GM12878 (cell line): ENCODE results near the gene EPHB1. TPM values are rescaled to one million over a fixed set of nuclear protein-coding genes. Genes with fewer than 3 reads are reported as not detected.

Source experiments
- ATAC-seq: fragments of 200-7000 bp; cut with Tn5 transposase; 3 replicates; pipeline ENCODE4 v1.9.1; 2020; ENCODE audit warnings: mild to moderate bottlenecking, moderate library complexity
- BruUV-seq: library from RNA; stranded (reverse); fragments of 400-500 nt; replicated peaks from 2 replicates; lab custom pipeline; 2021; lab: Mats Ljungman, UMichigan
- CTCF ChIA-PET: fragments of 300-600 bp; sonication (Branson Sonifier 250); formaldehyde crosslinking; extraction: SDS; loops from one replicate; lab custom pipeline; 2021; ENCODE audit warnings: inconsistent platforms; lab: Yijun Ruan, JAX
- POLR2A ChIA-PET: fragments of 350-600 bp; formaldehyde crosslinking; extraction: SDS; loops from one replicate; lab custom pipeline; 2021; ENCODE audit warnings: inconsistent platforms; lab: Charles Lee
- RAD21 ChIA-PET: fragments of 300-600 bp; sonication (Branson Sonifier 250); formaldehyde crosslinking; loops from one replicate; lab custom pipeline; 2023; ENCODE audit warnings: antibody characterized with exemption; ENCODE audit not compliant: unreplicated experiment; lab: Charles Lee
- SMC1A ChIA-PET: fragments of 300-600 bp; sonication (Branson Sonifier 250); formaldehyde crosslinking; loops from one replicate; lab custom pipeline; 2023; ENCODE audit not compliant: unreplicated experiment, uncharacterized antibody; lab: Charles Lee
- DNase-seq: peaks from one replicate; pipeline ENCODE4 v3.0.0-alpha.2; 2011; ENCODE audit warnings: low read depth, low spot score
- FAIRE-seq: peaks from 3 replicates; lab custom pipeline; 2011; peaks lifted over from hg19 to GRCh38; lab: Jason Lieb, UNC
- H2AFZ ChIP-seq: 2 replicates; pipeline ENCODE4 v1.6.0; 2011; ENCODE audit warnings: low read depth, low read length, control low read depth; ENCODE audit not compliant: control insufficient read depth
- H3K27ac ChIP-seq: 2 replicates; pipeline ENCODE4 v1.5.1; 2011; ENCODE audit warnings: control low read depth; ENCODE audit not compliant: control insufficient read depth, insufficient read depth
- H3K27me3 ChIP-seq, 2 experiments: replicated peaks in 1 of 2; 2 replicates each; pipeline versions ENCODE4 v1.6.0 to v1.6.1; 2011; ENCODE audit warnings: low read length in 1 of 2; ENCODE audit not compliant: control insufficient read depth in 2 of 2, insufficient read depth in 2 of 2
- H3K36me3 ChIP-seq, 2 experiments: 2 replicates each; pipeline ENCODE4 v1.5.1; 2011; ENCODE audit warnings: low read length in 1 of 2; ENCODE audit not compliant: control insufficient read depth in 2 of 2, insufficient read depth in 2 of 2
- H3K4me1 ChIP-seq: 2 replicates; pipeline ENCODE4 v1.6.1; 2011; ENCODE audit warnings: mild to moderate bottlenecking, low read length, moderate library complexity, mixed read lengths; ENCODE audit not compliant: control insufficient read depth, insufficient read depth
- H3K4me2 ChIP-seq: 2 replicates; pipeline ENCODE4 v1.6.0; 2011; ENCODE audit warnings: control low read depth; ENCODE audit not compliant: control insufficient read depth, insufficient read depth
- H3K4me3 ChIP-seq: fragments of 200-600 bp; sonication (generic); 2 replicates; pipeline ENCODE4 v1.5.1; 2016
- H3K79me2 ChIP-seq: 2 replicates; pipeline ENCODE4 v1.6.0; 2011; ENCODE audit warnings: low read length; ENCODE audit not compliant: control insufficient read depth, insufficient read depth
- H3K9ac ChIP-seq: 2 replicates; pipeline ENCODE4 v1.8.0; 2011; ENCODE audit warnings: low read length, control low read depth, mixed read lengths; ENCODE audit not compliant: control insufficient read depth, insufficient read depth
- H3K9me3 ChIP-seq: replicated peaks from 3 replicates; pipeline ENCODE4 v1.5.1; 2011; ENCODE audit warnings: mild to moderate bottlenecking, low read length; ENCODE audit not compliant: control insufficient read depth, insufficient read depth
- H4K20me1 ChIP-seq: 2 replicates; pipeline ENCODE4 v1.6.0; 2011; ENCODE audit not compliant: control insufficient read depth, insufficient read depth
- BHLHE40 ChIP-seq, 2 experiments: fragments of 450-650 bp in 1 of 2; IDR thresholded peaks; 2 replicates each; pipeline ENCODE4 v1.6.1; 2011 to 2017; ENCODE audit warnings: low read depth in 2 of 2, borderline replicate concordance in 1 of 2, improper control_type of control experiment in 1 of 2, low read length in 1 of 2, mild to moderate bottlenecking in 1 of 2
- CHD4 ChIP-seq: fragments of 200-600 bp; sonication (generic); IDR thresholded peaks from 2 replicates; pipeline ENCODE4 v1.6.1; 2016; ENCODE audit warnings: mild to moderate bottlenecking
- FOXK2 ChIP-seq: fragments of 450-650 bp; IDR thresholded peaks from 2 replicates; pipeline ENCODE4 v1.6.1; 2017; ENCODE audit warnings: mild to moderate bottlenecking, moderate library complexity
- JUND ChIP-seq: IDR thresholded peaks from 2 replicates; pipeline ENCODE4 v1.6.1; 2012; ENCODE audit warnings: low read depth, mild to moderate bottlenecking, low read length, improper control_type of control experiment, moderate library complexity
- KLF5 ChIP-seq: fragments of 450-650 bp; IDR thresholded peaks from 2 replicates; pipeline ENCODE4 v1.6.1; 2014; ENCODE audit warnings: mild to moderate bottlenecking; ENCODE audit not compliant: partially characterized antibody
- POLR2AphosphoS2 ChIP-seq: IDR thresholded peaks from 2 replicates; pipeline ENCODE4 v1.6.1; 2011; ENCODE audit warnings: low read depth, mild to moderate bottlenecking, low read length, improper control_type of control experiment, moderate library complexity
- PRDM15 ChIP-seq: fragments of 450-650 bp; formaldehyde crosslinking; IDR thresholded peaks from 2 replicates; pipeline ENCODE4 v1.4.0; 2020; ENCODE audit warnings: mild to moderate bottlenecking, moderate library complexity
- SREBF1 ChIP-seq: IDR thresholded peaks from 2 replicates; pipeline ENCODE4 v1.6.1; 2012; ENCODE audit warnings: mild to moderate bottlenecking, low read length
- SREBF2 ChIP-seq: IDR thresholded peaks from 2 replicates; pipeline ENCODE4 v1.6.1; 2012; ENCODE audit warnings: mild to moderate bottlenecking, low read length
- SRF ChIP-seq, 2 experiments: IDR thresholded peaks; 2 replicates each; pipeline ENCODE4 v1.6.1; 2011; ENCODE audit warnings: low read depth in 2 of 2, low read length in 2 of 2, mild to moderate bottlenecking in 1 of 2, moderate library complexity in 1 of 2
- TCF7 ChIP-seq: IDR thresholded peaks from 2 replicates; pipeline ENCODE4 v1.6.1; 2014; ENCODE audit warnings: antibody characterized with exemption, borderline replicate concordance
- ZBED1 ChIP-seq: IDR thresholded peaks from 2 replicates; pipeline ENCODE4 v1.6.1; 2016; ENCODE audit warnings: borderline replicate concordance
- ZNF24 ChIP-seq: fragments of 450-650 bp; IDR thresholded peaks from 2 replicates; pipeline ENCODE4 v1.6.1; 2017; ENCODE audit warnings: antibody characterized with exemption, mild to moderate bottlenecking
- ZNF622 ChIP-seq: fragments of 450-650 bp; IDR thresholded peaks from 2 replicates; pipeline ENCODE4 v1.6.1; 2017; ENCODE audit warnings: mild to moderate bottlenecking, inconsistent platforms
- ZSCAN29 ChIP-seq: fragments of 450-650 bp; IDR thresholded peaks from 2 replicates; pipeline ENCODE4 v1.6.1; 2017; ENCODE audit warnings: mild to moderate bottlenecking, moderate library complexity
- WGBS: methylation state at CpG from one replicate; pipeline ENCODE4 v1.1.6; 2016; ENCODE audit warnings: low lambda C conversion rate; ENCODE audit not compliant: insufficient replicate concordance, insufficient coverage; ENCODE audit errors: missing lambda C conversion rate; 5-methylcytosine and 5-hydroxymethylcytosine counted together
- in situ Hi-C: fragments of 300-500 bp; cut with MboI; formaldehyde crosslinking; loops from 9 replicates; pipeline ENCODE4 v1.14.3; 2018; ENCODE audit warnings: mixed read lengths
- intact Hi-C: fragments of 100-400 bp; cut with micrococcal nuclease; formaldehyde crosslinking; loops from one replicate; pipeline ENCODE4 v1.14.2; 2022; ENCODE audit not compliant: unreplicated experiment
- polyA plus RNA-seq, 11 experiments: library from polyadenylated mRNA; depleted of rRNA in 4 of 11; unstranded in 6 of 11; stranded (reverse) in 5 of 11; fragments of >200 nt; fragmentation: Nextera tagmentation in 4 of 11; fragmentation: Illumina TruSeq in 1 of 11; extraction: Ambion mirVana in 4 of 11; extraction: Trizol in 1 of 11; gene quantifications; 1 replicate in 1 of 11; 2 replicates in 10 of 11; pipeline versions ENCODE4 v1.2.1 to v1.2.3, GENCODE V29; 2011 to 2016; ENCODE audit warnings: inconsistent platforms in 2 of 11, missing spikeins in 2 of 11, low read depth in 1 of 11
- total RNA-seq, 4 experiments: library from RNA; depleted of rRNA in 3 of 4; stranded (reverse); fragments of >200 nt in 3 of 4; fragmentation: Illumina TruSeq in 1 of 4; extraction: Trizol in 1 of 4; gene quantifications; 2 replicates each; pipeline versions ENCODE4 v1.2.1 to v1.2.3, GENCODE V29; 2013 to 2021

EPHB1 gene
- total and polyA plus RNA-seq, 10 of the 15 experiments (the other 5 are each of a cell fraction or from before 2014, with no cell fraction given), result 0.33 to 23.8 (median 1.2) TPM

DNA sequence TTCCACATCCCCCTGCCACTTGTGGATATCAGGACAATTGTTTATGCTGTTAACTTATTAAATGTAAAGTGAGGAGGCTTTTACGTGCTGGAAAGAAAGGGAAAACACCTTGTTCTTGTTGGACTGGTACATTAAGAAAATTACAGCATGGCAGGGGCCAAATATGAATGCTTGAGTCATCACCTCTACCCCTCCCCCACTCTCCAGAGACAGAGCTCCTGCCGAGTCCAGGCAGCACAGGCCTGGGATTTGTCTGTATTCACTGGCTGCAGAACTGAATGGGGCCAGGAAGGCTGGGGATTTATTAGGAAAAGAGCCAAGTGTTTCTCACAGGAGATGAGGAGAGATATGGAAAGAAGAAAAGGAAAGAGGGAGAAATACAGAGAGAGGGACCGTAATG lies 308.9 kb downstream of the EPHB1 start:
- no peak for DNase-seq
- no peaks in the 10 kb centered on the region for H3K27me3 ChIP-seq
- no peaks in the 10 kb centered on the region; a peak in 3 of 4 replicates for H3K36me3 ChIP-seq
- no peak overlapping the region for H3K4me2 ChIP-seq
- no peak overlapping the region for H3K27ac ChIP-seq
- intact Hi-C loops, result no loop called here
- POLR2A ChIA-PET, result no interaction called here
- in situ Hi-C loops, result no loop called here
- no TSS peak for BruUV-seq
- no peak for FAIRE-seq
- RAD21 ChIA-PET, result no interaction called here
- H3K79me2 ChIP-seq, result no peaks in the 10 kb centered on the region
- CTCF ChIA-PET, result interaction anchor here (1.6 kb wide), 1 partner anchor 15 kb away, joined by 5 read pairs; no protein-coding TSS in a partner anchor
- H3K4me3 ChIP-seq, result no peak overlapping the region
- SMC1A ChIA-PET, result interaction anchor here (1.4 kb wide), 1 partner anchor 10 kb away, joined by 3 read pairs; no protein-coding TSS in a partner anchor
- no peaks in the 10 kb centered on the region for H3K9me3 ChIP-seq
- no peak overlapping the region for H2AFZ ChIP-seq
- no peaks in the 10 kb centered on the region for H4K20me1 ChIP-seq
- no peaks in the 10 kb centered on the region for H3K4me1 ChIP-seq
- no peak for ATAC-seq
- TF ChIP-seq SRF (IDR thresholded peaks at IDR 0.05; ENCODE audit: low read depth in 2 of 2, low read length in 2 of 2) (no peak), SREBF1 (no peak), FOXK2 (no peak), JUND (no peak), ZSCAN29 (no peak), SREBF2 (no peak), TCF7 (no peak), PRDM15 (CRISPR knock-in tag) (no peak), KLF5 (no peak), ZNF622 (no peak), BHLHE40 (IDR thresholded peaks at IDR 0.05; ENCODE audit: borderline replicate concordance in 1 of 2, low read depth in 2 of 2, low read length in 1 of 2) (no peak), POLR2AphosphoS2 (no peak), ZNF24 (no peak), ZBED1 (no peak), CHD4 (no peak)
- no peak overlapping the region for H3K9ac ChIP-seq
- WGBS, result 0% methylated on average over 3 of the region's 3 CpGs
